ENCODE data around the gene NUB1.

Gene NUB1

GRCh38 chr7:151346470-151346769 lies 4.8 kb downstream of the NUB1 start:
- 100% methylated on average over 2 of the region's 2 CpGs for WGBS
- H3K27ac ChIP-seq (ENCODE audit: low read depth, low read length), result no peak overlapping the region
- no peaks in the 10 kb centered on the region for H3K27me3 ChIP-seq (ENCODE audit: insufficient read depth, low read length)
- no peak overlapping the region for H3K4me3 ChIP-seq (ENCODE audit: low read length)
- H3K36me3 ChIP-seq (ENCODE audit: insufficient read depth, low read length), result peaks cover 54% of the 10 kb centered on the region
- no peaks in the 10 kb centered on the region for H3K9me3 ChIP-seq (ENCODE audit: insufficient read depth, low read depth, low read length)
- peaks cover 4% of the 10 kb centered on the region; the same call in 1 of the 2 replicates for H3K4me1 ChIP-seq (ENCODE audit: insufficient read depth, low read length)
- H3K9ac ChIP-seq (ENCODE audit: low read depth, low read length), result no peak overlapping the region

- no peak overlapping the region for H3K27ac ChIP-seq (ENCODE audit: low read depth, low read length)
- H3K9me3 ChIP-seq (ENCODE audit: insufficient read depth, low read depth, low read length), result no peaks in the 10 kb centered on the region
These were observed 5.6 kb downstream of the NUB1 start for GRCh38 chr7:151347200-151347599.

GRCh38 chr7:151348970-151349369 lies 7.4 kb downstream of the NUB1 start:
- H3K9ac ChIP-seq (ENCODE audit: low read depth, low read length), result no peak overlapping the region
- H3K27ac ChIP-seq (ENCODE audit: low read depth, low read length), result no peak overlapping the region
- no peaks in the 10 kb centered on the region for H3K27me3 ChIP-seq (ENCODE audit: insufficient read depth, low read length)
- no peaks in the 10 kb centered on the region for H3K9me3 ChIP-seq (ENCODE audit: insufficient read depth, low read depth, low read length)
- WGBS, result 97% methylated on average over 4 of the region's 4 CpGs
- H3K36me3 ChIP-seq (ENCODE audit: insufficient read depth, low read length), result peaks cover 76% of the 10 kb centered on the region
- H3K4me3 ChIP-seq (ENCODE audit: low read length), result no peak overlapping the region
- no peaks in the 10 kb centered on the region for H3K4me1 ChIP-seq (ENCODE audit: insufficient read depth, low read length)

More at GRCh38 chr7:151347200-151347599, 5.6 kb downstream of the NUB1 start:
- 98% methylated on average over 4 of the region's 6 CpGs for WGBS
- Histone ChIP-seq H3K4me1 (ENCODE audit: insufficient read depth, low read length) (peaks cover 4% of the 10 kb centered on the region; the same call in 1 of the 2 replicates), H3K4me3 (ENCODE audit: low read length) (no peak overlapping the region), H3K36me3 (ENCODE audit: insufficient read depth, low read length) (peaks cover 62% of the 10 kb centered on the region), H3K9ac (ENCODE audit: low read depth, low read length) (no peak overlapping the region), H3K27me3 (ENCODE audit: insufficient read depth, low read length) (no peaks in the 10 kb centered on the region)

GRCh38 chr7:151349507-151349853 lies 7.9 kb downstream of the NUB1 start:
- 94% methylated on average over 5 of the region's 5 CpGs for WGBS
- H3K36me3 ChIP-seq (ENCODE audit: insufficient read depth, low read length), result peaks cover 80% of the 10 kb centered on the region
- H3K27me3 ChIP-seq (ENCODE audit: insufficient read depth, low read length), result no peaks in the 10 kb centered on the region
- no peaks in the 10 kb centered on the region for H3K9me3 ChIP-seq (ENCODE audit: insufficient read depth, low read depth, low read length)
- no peak overlapping the region for H3K27ac ChIP-seq (ENCODE audit: low read depth, low read length)
- H3K4me3 ChIP-seq (ENCODE audit: low read length), result no peak overlapping the region
- H3K4me1 ChIP-seq (ENCODE audit: insufficient read depth, low read length), result no peaks in the 10 kb centered on the region
- H3K9ac ChIP-seq (ENCODE audit: low read depth, low read length), result no peak overlapping the region

- H3K9ac ChIP-seq (ENCODE audit: low read depth, low read length), result no peak overlapping the region
- H3K4me1 ChIP-seq (ENCODE audit: insufficient read depth, low read length), result no peaks in the 10 kb centered on the region
- no peak overlapping the region for H3K27ac ChIP-seq (ENCODE audit: low read depth, low read length)
- H3K36me3 ChIP-seq (ENCODE audit: insufficient read depth, low read length), result peaks cover 84% of the 10 kb centered on the region
- WGBS, result 70% methylated on average over 8 of the region's 8 CpGs
- H3K4me3 ChIP-seq (ENCODE audit: low read length), result no peak overlapping the region
- no peaks in the 10 kb centered on the region for H3K9me3 ChIP-seq (ENCODE audit: insufficient read depth, low read depth, low read length)
- H3K27me3 ChIP-seq (ENCODE audit: insufficient read depth, low read length), result no peaks in the 10 kb centered on the region
These were observed 9.4 kb downstream of the NUB1 start for GRCh38 chr7:151351027-151351426.

- Histone ChIP-seq H3K27ac (ENCODE audit: low read depth, low read length) (no peak overlapping the region), H3K4me1 (ENCODE audit: insufficient read depth, low read length) (no peaks in the 10 kb centered on the region), H3K27me3 (ENCODE audit: insufficient read depth, low read length) (no peaks in the 10 kb centered on the region), H3K9ac (ENCODE audit: low read depth, low read length) (no peak overlapping the region), H3K4me3 (ENCODE audit: low read length) (no peak overlapping the region), H3K36me3 (ENCODE audit: insufficient read depth, low read length) (peaks cover 83% of the 10 kb centered on the region), H3K9me3 (ENCODE audit: insufficient read depth, low read depth, low read length) (no peaks in the 10 kb centered on the region)
- 95% methylated on average over 6 of the region's 6 CpGs for WGBS
These were observed 10.4 kb downstream of the NUB1 start for GRCh38 chr7:151351967-151352366.

GRCh38 chr7:151352512-151352911 lies 10.9 kb downstream of the NUB1 start:
- peaks cover 83% of the 10 kb centered on the region for H3K36me3 ChIP-seq (ENCODE audit: insufficient read depth, low read length)
- H3K9ac ChIP-seq (ENCODE audit: low read depth, low read length), result no peak overlapping the region
- WGBS, result 96% methylated on average over 2 of the region's 5 CpGs
- H3K27me3 ChIP-seq (ENCODE audit: insufficient read depth, low read length), result no peaks in the 10 kb centered on the region
- no peaks in the 10 kb centered on the region for H3K9me3 ChIP-seq (ENCODE audit: insufficient read depth, low read depth, low read length)
- no peak overlapping the region for H3K4me3 ChIP-seq (ENCODE audit: low read length)
- H3K27ac ChIP-seq (ENCODE audit: low read depth, low read length), result no peak overlapping the region
- H3K4me1 ChIP-seq (ENCODE audit: insufficient read depth, low read length), result no peaks in the 10 kb centered on the region

GRCh38 chr7:151361193-151361959 lies 19.8 kb downstream of the NUB1 start:
- no peak overlapping the region for H3K9ac ChIP-seq (ENCODE audit: low read depth, low read length)
- peaks cover 56% of the 10 kb centered on the region for H3K36me3 ChIP-seq (ENCODE audit: insufficient read depth, low read length)
- H3K4me3 ChIP-seq (ENCODE audit: low read length), result no peak overlapping the region
- no peaks in the 10 kb centered on the region for H3K4me1 ChIP-seq (ENCODE audit: insufficient read depth, low read length)
- no peak overlapping the region for H3K27ac ChIP-seq (ENCODE audit: low read depth, low read length)
- WGBS, result 92% methylated on average over 3 of the region's 3 CpGs
- H3K9me3 ChIP-seq (ENCODE audit: insufficient read depth, low read depth, low read length), result no peaks in the 10 kb centered on the region
- no peaks in the 10 kb centered on the region for H3K27me3 ChIP-seq (ENCODE audit: insufficient read depth, low read length)

- WGBS, result 92% methylated on average over 1 of the region's 1 CpG
These were observed 21.6 kb downstream of the NUB1 start for GRCh38 chr7:151363182-151363581.

GRCh38 chr7:151366166-151366879 lies 24.7 kb downstream of the NUB1 start:
- Histone ChIP-seq H3K4me3 (ENCODE audit: low read length) (no peak overlapping the region), H3K27ac (ENCODE audit: low read depth, low read length) (no peak overlapping the region), H3K4me1 (ENCODE audit: insufficient read depth, low read length) (no peaks in the 10 kb centered on the region), H3K9me3 (ENCODE audit: insufficient read depth, low read depth, low read length) (no peaks in the 10 kb centered on the region), H3K36me3 (ENCODE audit: insufficient read depth, low read length) (peaks cover 35% of the 10 kb centered on the region), H3K9ac (ENCODE audit: low read depth, low read length) (no peak overlapping the region), H3K27me3 (ENCODE audit: insufficient read depth, low read length) (no peaks in the 10 kb centered on the region)
- 86% methylated on average over 9 of the region's 9 CpGs for WGBS

More at GRCh38 chr7:151363182-151363581, 21.6 kb downstream of the NUB1 start:
- peaks cover 41% of the 10 kb centered on the region for H3K36me3 ChIP-seq (ENCODE audit: insufficient read depth, low read length)
- H3K27me3 ChIP-seq (ENCODE audit: insufficient read depth, low read length), result no peaks in the 10 kb centered on the region
- H3K4me1 ChIP-seq (ENCODE audit: insufficient read depth, low read length), result no peaks in the 10 kb centered on the region
- no peak overlapping the region for H3K4me3 ChIP-seq (ENCODE audit: low read length)
- no peaks in the 10 kb centered on the region for H3K9me3 ChIP-seq (ENCODE audit: insufficient read depth, low read depth, low read length)
- no peak overlapping the region for H3K9ac ChIP-seq (ENCODE audit: low read depth, low read length)
- H3K27ac ChIP-seq (ENCODE audit: low read depth, low read length), result no peak overlapping the region

GRCh38 chr7:151366880-151367222 lies 25.2 kb downstream of the NUB1 start:
- Histone ChIP-seq H3K9me3 (ENCODE audit: insufficient read depth, low read depth, low read length) (no peaks in the 10 kb centered on the region), H3K27me3 (ENCODE audit: insufficient read depth, low read length) (no peaks in the 10 kb centered on the region), H3K9ac (ENCODE audit: low read depth, low read length) (no peak overlapping the region), H3K4me1 (ENCODE audit: insufficient read depth, low read length) (no peaks in the 10 kb centered on the region), H3K27ac (ENCODE audit: low read depth, low read length) (no peak overlapping the region), H3K36me3 (ENCODE audit: insufficient read depth, low read length) (peaks cover 30% of the 10 kb centered on the region), H3K4me3 (ENCODE audit: low read length) (no peak overlapping the region)
- 84% methylated on average over 5 of the region's 5 CpGs for WGBS

All from HUES64 (cell line).